ENCODE results near the gene MAPKAP1. TPM values are rescaled to one million over a fixed set of nuclear protein-coding genes. Genes with fewer than 3 reads are reported as not detected.
A peak's percentile ranks its signal among the peaks of the same experiment; 100 is the strongest.

Gene MAPKAP1
- polyA plus RNA-seq, 1 donor from 2014 or later: 57.5 TPM

- no peak overlapping the region for H3K27ac ChIP-seq (ENCODE audit: low read length)
- TF ChIP-seq SMC3 (conservative IDR thresholded peaks at IDR 0.05; ENCODE audit: poor library complexity) (no peak), RAD21 (conservative IDR thresholded peaks at IDR 0.05) (no peak), POLR2AphosphoS5 (IDR thresholded peaks at IDR 0.05) (no peak), CTCF (IDR thresholded peaks at IDR 0.05; ENCODE audit: poor library complexity, severe bottlenecking) (no peak), EP300 (conservative IDR thresholded peaks at IDR 0.05; ENCODE audit: poor library complexity, severe bottlenecking) (no peak), TAF1 (IDR thresholded peaks at IDR 0.05; ENCODE audit: low read depth) (no peak), MXI1 (conservative IDR thresholded peaks at IDR 0.05; ENCODE audit: poor library complexity, severe bottlenecking) (no peak), EZH2 (IDR thresholded peaks at IDR 0.05; ENCODE audit: borderline replicate concordance, insufficient read depth, low read length, poor library complexity, severe bottlenecking) (no peak)
- TF ChIP-seq, protein P1, sequence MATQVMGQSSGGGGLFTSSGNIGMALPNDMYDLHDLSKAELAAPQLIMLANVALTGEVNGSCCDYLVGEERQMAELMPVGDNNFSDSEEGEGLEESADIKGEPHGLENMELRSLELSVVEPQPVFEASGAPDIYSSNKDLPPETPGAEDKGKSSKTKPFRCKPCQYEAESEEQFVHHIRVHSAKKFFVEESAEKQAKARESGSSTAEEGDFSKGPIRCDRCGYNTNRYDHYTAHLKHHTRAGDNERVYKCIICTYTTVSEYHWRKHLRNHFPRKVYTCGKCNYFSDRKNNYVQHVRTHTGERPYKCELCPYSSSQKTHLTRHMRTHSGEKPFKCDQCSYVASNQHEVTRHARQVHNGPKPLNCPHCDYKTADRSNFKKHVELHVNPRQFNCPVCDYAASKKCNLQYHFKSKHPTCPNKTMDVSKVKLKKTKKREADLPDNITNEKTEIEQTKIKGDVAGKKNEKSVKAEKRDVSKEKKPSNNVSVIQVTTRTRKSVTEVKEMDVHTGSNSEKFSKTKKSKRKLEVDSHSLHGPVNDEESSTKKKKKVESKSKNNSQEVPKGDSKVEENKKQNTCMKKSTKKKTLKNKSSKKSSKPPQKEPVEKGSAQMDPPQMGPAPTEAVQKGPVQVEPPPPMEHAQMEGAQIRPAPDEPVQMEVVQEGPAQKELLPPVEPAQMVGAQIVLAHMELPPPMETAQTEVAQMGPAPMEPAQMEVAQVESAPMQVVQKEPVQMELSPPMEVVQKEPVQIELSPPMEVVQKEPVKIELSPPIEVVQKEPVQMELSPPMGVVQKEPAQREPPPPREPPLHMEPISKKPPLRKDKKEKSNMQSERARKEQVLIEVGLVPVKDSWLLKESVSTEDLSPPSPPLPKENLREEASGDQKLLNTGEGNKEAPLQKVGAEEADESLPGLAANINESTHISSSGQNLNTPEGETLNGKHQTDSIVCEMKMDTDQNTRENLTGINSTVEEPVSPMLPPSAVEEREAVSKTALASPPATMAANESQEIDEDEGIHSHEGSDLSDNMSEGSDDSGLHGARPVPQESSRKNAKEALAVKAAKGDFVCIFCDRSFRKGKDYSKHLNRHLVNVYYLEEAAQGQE (IDR thresholded peaks at IDR 0.05; ENCODE audit: borderline replicate concordance): no peak
These were observed 39.7 kb upstream of the MAPKAP1 start for GRCh38 chr9:125746774-125747052.

DNA sequence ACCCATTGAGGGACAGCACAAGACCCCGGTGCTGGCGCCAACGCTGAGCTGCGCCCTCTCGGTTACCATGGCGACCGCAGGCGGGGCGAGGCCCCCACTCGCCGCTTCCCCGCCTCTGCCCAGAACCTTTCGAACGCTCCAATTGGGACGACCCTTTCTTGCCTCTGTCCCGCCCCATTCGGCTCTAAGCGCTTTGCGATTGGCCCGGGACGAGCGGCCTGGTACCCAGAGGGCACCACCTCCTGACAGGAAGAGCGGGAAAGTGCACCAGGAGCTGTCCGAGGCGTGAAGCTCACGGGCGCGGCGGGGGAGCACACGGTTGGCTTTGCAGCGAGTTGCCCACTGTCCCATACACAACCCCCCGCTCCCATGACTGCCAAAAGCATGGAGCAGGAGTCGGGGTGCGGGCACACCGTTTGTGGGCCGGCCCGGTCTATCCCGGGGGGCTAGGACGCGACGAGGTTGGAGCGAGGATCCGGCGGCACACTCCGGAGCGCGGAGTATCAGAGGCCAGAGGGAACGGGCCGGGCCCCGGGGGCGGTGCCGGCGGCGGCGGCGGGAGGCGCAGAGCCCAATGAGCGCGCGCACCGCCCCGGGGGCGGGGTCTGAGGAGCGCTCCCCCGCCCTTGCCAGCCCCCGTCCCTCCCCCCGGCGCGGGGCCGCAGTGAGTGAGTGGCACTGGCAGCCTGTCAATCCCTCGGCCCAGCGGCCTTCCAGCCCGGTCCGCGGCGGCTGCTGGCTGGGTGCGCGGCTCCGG, 39.2 kb upstream of the MAPKAP1 start:
- peak overlapping the region; percentile 67 for H3K9ac ChIP-seq (ENCODE audit: low read length)
- no peaks in the 10 kb centered on the region for H3K9me2 ChIP-seq (ENCODE audit: insufficient read depth, low read length)
- peak overlapping the region; percentile 77 for H3K4me3 ChIP-seq (ENCODE audit: low read length)
- peaks cover 3% of the 10 kb centered on the region for H3K36me3 ChIP-seq (ENCODE audit: insufficient read depth, low read length)
- peak overlapping the region; percentile 52 for H3K4me2 ChIP-seq (ENCODE audit: low read length)
- no peaks in the 10 kb centered on the region for H3K27me3 ChIP-seq (ENCODE audit: insufficient read depth, low read depth, low read length)
- H2AFZ ChIP-seq (ENCODE audit: low read depth, low read length): peak overlapping the region; percentile 28
- no peaks in the 10 kb centered on the region for H3K9me3 ChIP-seq (ENCODE audit: low read length)
- no peaks in the 10 kb centered on the region for H3F3A ChIP-seq (ENCODE audit: insufficient read depth, low read length, poor library complexity, severe bottlenecking)
- TF ChIP-seq, protein P1 (IDR thresholded peaks at IDR 0.05; ENCODE audit: borderline replicate concordance): no peak
- TF ChIP-seq EZH2 (IDR thresholded peaks at IDR 0.05; ENCODE audit: borderline replicate concordance, insufficient read depth, low read length, poor library complexity, severe bottlenecking) (no peak), CTCF (IDR thresholded peaks at IDR 0.05; ENCODE audit: poor library complexity, severe bottlenecking) (peak; percentile 30), EP300 (conservative IDR thresholded peaks at IDR 0.05; ENCODE audit: poor library complexity, severe bottlenecking) (peak; percentile 79), MXI1 (conservative IDR thresholded peaks at IDR 0.05; ENCODE audit: poor library complexity, severe bottlenecking) (peak; percentile 83), RAD21 (conservative IDR thresholded peaks at IDR 0.05) (peak; percentile 52), SMC3 (conservative IDR thresholded peaks at IDR 0.05; ENCODE audit: poor library complexity) (peak; percentile 65), POLR2AphosphoS5 (IDR thresholded peaks at IDR 0.05) (peak; percentile 86), TAF1 (IDR thresholded peaks at IDR 0.05; ENCODE audit: low read depth) (peak; percentile 56)
- no peaks in the 10 kb centered on the region for H4K20me1 ChIP-seq (ENCODE audit: insufficient read depth)
- peaks cover 39% of the 10 kb centered on the region for H3K79me2 ChIP-seq (replicated peaks; ENCODE audit: insufficient read depth, low read length)
- peak overlapping the region; percentile 73 for H3K27ac ChIP-seq (ENCODE audit: low read length)

More at GRCh38 chr9:125746774-125747052, 39.7 kb upstream of the MAPKAP1 start:
- Histone ChIP-seq H3K9me2 (ENCODE audit: insufficient read depth, low read length) (no peaks in the 10 kb centered on the region), H3K4me3 (ENCODE audit: low read length) (peak overlapping the region; percentile 77), H3K9ac (ENCODE audit: low read length) (peak overlapping the region; percentile 54), H3K27me3 (ENCODE audit: insufficient read depth, low read depth, low read length) (no peaks in the 10 kb centered on the region), H4K20me1 (ENCODE audit: insufficient read depth) (no peaks in the 10 kb centered on the region), H3F3A (ENCODE audit: insufficient read depth, low read length, poor library complexity, severe bottlenecking) (no peaks in the 10 kb centered on the region), H3K4me2 (ENCODE audit: low read length) (no peak overlapping the region), H3K79me2 (replicated peaks; ENCODE audit: insufficient read depth, low read length) (peaks cover 44% of the 10 kb centered on the region), H3K9me3 (ENCODE audit: low read length) (no peaks in the 10 kb centered on the region), H2AFZ (ENCODE audit: low read depth, low read length) (no peak overlapping the region), H3K36me3 (ENCODE audit: insufficient read depth, low read length) (peaks cover 3% of the 10 kb centered on the region)
